ENCODE data around the gene NTM.

The NTM gene

GRCh38 chr11:131977854-131978253 is 607.4 kb downstream of the NTM start:
- Mint-ChIP-seq H3K9me3 (peaks cover 6% of the 10 kb centered on the region), H3K27ac (no peak overlapping the region), H3K36me3 (no peaks in the 10 kb centered on the region), H3K4me1 (no peaks in the 10 kb centered on the region), H3K4me3 (no peak overlapping the region)
- DNase-seq (ENCODE audit: low spot score in 2 of 2) (no peak), ATAC-seq (no peak)

- Mint-ChIP-seq H3K4me1 (no peaks in the 10 kb centered on the region), H3K9me3 (peaks cover 6% of the 10 kb centered on the region), H3K27ac (no peak overlapping the region), H3K4me3 (no peak overlapping the region), H3K36me3 (no peaks in the 10 kb centered on the region)
- ATAC-seq (no peak), DNase-seq (ENCODE audit: low spot score in 2 of 2) (no peak)
Measured at GRCh38 chr11:131978351-131978750, 607.9 kb downstream of the NTM start.

GRCh38 chr11:131979364-131979763 is 608.9 kb downstream of the NTM start:
- peaks cover 8% of the 10 kb centered on the region for H3K9me3 Mint-ChIP-seq
- ATAC-seq (no peak), DNase-seq (ENCODE audit: low spot score in 2 of 2) (no peak)
- H3K27ac Mint-ChIP-seq, result no peak overlapping the region
- no peaks in the 10 kb centered on the region for H3K36me3 Mint-ChIP-seq
- H3K4me1 Mint-ChIP-seq, result no peaks in the 10 kb centered on the region
- H3K4me3 Mint-ChIP-seq, result no peak overlapping the region

GRCh38 chr11:131980199-131980598 is 609.8 kb downstream of the NTM start:
- ATAC-seq (no peak), DNase-seq (ENCODE audit: low spot score in 2 of 2) (no peak)
- Mint-ChIP-seq H3K4me1 (no peaks in the 10 kb centered on the region), H3K4me3 (no peak overlapping the region), H3K27ac (no peak overlapping the region), H3K9me3 (peaks cover 8% of the 10 kb centered on the region), H3K36me3 (no peaks in the 10 kb centered on the region)

GRCh38 chr11:131980888-131981668 is 610.7 kb downstream of the NTM start:
- Mint-ChIP-seq H3K27ac (no peak overlapping the region), H3K9me3 (peaks cover 6% of the 10 kb centered on the region), H3K36me3 (no peaks in the 10 kb centered on the region), H3K4me3 (no peak overlapping the region), H3K4me1 (no peaks in the 10 kb centered on the region)
- no peak for DNase-seq (ENCODE audit: low spot score in 2 of 2)
- no peak for ATAC-seq

- no peak for ATAC-seq
- Mint-ChIP-seq H3K4me3 (no peak overlapping the region), H3K36me3 (no peaks in the 10 kb centered on the region), H3K4me1 (no peaks in the 10 kb centered on the region), H3K27ac (no peak overlapping the region), H3K9me3 (peaks cover 8% of the 10 kb centered on the region)
- DNase-seq (ENCODE audit: low spot score in 2 of 2), result no peak
Measured at GRCh38 chr11:131982154-131982553, 611.7 kb downstream of the NTM start.

- ATAC-seq, result no peak
- H3K9me3 Mint-ChIP-seq, result peaks cover 8% of the 10 kb centered on the region
- H3K27ac Mint-ChIP-seq, result no peak overlapping the region
- no peak for DNase-seq (ENCODE audit: low spot score in 2 of 2)
- no peaks in the 10 kb centered on the region for H3K4me1 Mint-ChIP-seq
- H3K36me3 Mint-ChIP-seq, result no peaks in the 10 kb centered on the region
- no peak overlapping the region for H3K4me3 Mint-ChIP-seq
Measured at GRCh38 chr11:131985846-131986301, 615.5 kb downstream of the NTM start.

- DNase-seq (ENCODE audit: low spot score in 2 of 2), result no peak
- H3K27ac Mint-ChIP-seq, result no peak overlapping the region
- no peaks in the 10 kb centered on the region for H3K36me3 Mint-ChIP-seq
- no peaks in the 10 kb centered on the region for H3K4me1 Mint-ChIP-seq
- H3K9me3 Mint-ChIP-seq, result peaks cover 8% of the 10 kb centered on the region
- ATAC-seq, result no peak
- no peak overlapping the region for H3K4me3 Mint-ChIP-seq
Measured at GRCh38 chr11:131987703-131988102, 617.3 kb downstream of the NTM start.

GRCh38 chr11:131991606-131992005 is 621.2 kb downstream of the NTM start:
- Mint-ChIP-seq H3K9me3 (peaks cover 2% of the 10 kb centered on the region), H3K27ac (no peak overlapping the region), H3K36me3 (no peaks in the 10 kb centered on the region), H3K4me3 (no peak overlapping the region), H3K4me1 (no peaks in the 10 kb centered on the region)
- ATAC-seq, result no peak
- DNase-seq (ENCODE audit: low spot score in 2 of 2), result no peak

- Mint-ChIP-seq H3K4me1 (no peaks in the 10 kb centered on the region), H3K9me3 (peaks cover 4% of the 10 kb centered on the region), H3K4me3 (no peak overlapping the region), H3K36me3 (no peaks in the 10 kb centered on the region), H3K27ac (no peak overlapping the region)
- ATAC-seq (no peak), DNase-seq (ENCODE audit: low spot score in 2 of 2) (no peak)
Measured at GRCh38 chr11:131993246-131993645, 622.8 kb downstream of the NTM start.

GRCh38 chr11:131998020-131998419 is 627.6 kb downstream of the NTM start:
- no peak for DNase-seq (ENCODE audit: low spot score in 2 of 2)
- H3K27ac Mint-ChIP-seq, result no peak overlapping the region

GRCh38 chr11:131999084-131999483 is 628.7 kb downstream of the NTM start:
- ATAC-seq, result no peak
- Mint-ChIP-seq H3K27ac (no peak overlapping the region), H3K4me3 (no peak overlapping the region)

More at GRCh38 chr11:131998020-131998419, 627.6 kb downstream of the NTM start:
- no peak for ATAC-seq
- Mint-ChIP-seq H3K36me3 (no peaks in the 10 kb centered on the region), H3K4me3 (no peak overlapping the region), H3K9me3 (peaks cover 4% of the 10 kb centered on the region), H3K4me1 (no peaks in the 10 kb centered on the region)

GRCh38 chr11:131999955-132000354 is 629.5 kb downstream of the NTM start:
- no peak for DNase-seq (ENCODE audit: low spot score in 2 of 2)
- Mint-ChIP-seq H3K4me3 (no peak overlapping the region), H3K9me3 (peaks cover 4% of the 10 kb centered on the region), H3K4me1 (no peaks in the 10 kb centered on the region), H3K27ac (no peak overlapping the region), H3K36me3 (no peaks in the 10 kb centered on the region)
- ATAC-seq, result no peak

More at GRCh38 chr11:131999084-131999483, 628.7 kb downstream of the NTM start:
- no peaks in the 10 kb centered on the region for H3K36me3 Mint-ChIP-seq
- no peaks in the 10 kb centered on the region for H3K4me1 Mint-ChIP-seq
- H3K9me3 Mint-ChIP-seq, result peaks cover 4% of the 10 kb centered on the region
- DNase-seq (ENCODE audit: low spot score in 2 of 2), result no peak

- DNase-seq (ENCODE audit: low spot score in 2 of 2) (no peak), ATAC-seq (no peak)
- no peaks in the 10 kb centered on the region for H3K36me3 Mint-ChIP-seq
- no peaks in the 10 kb centered on the region for H3K4me1 Mint-ChIP-seq
- no peak overlapping the region for H3K4me3 Mint-ChIP-seq
- H3K9me3 Mint-ChIP-seq, result peaks cover 3% of the 10 kb centered on the region
- no peak overlapping the region for H3K27ac Mint-ChIP-seq
Measured at GRCh38 chr11:132005887-132006286, 635.5 kb downstream of the NTM start.

- Mint-ChIP-seq H3K27ac (no peak overlapping the region), H3K9me3 (peaks cover 3% of the 10 kb centered on the region), H3K4me3 (no peak overlapping the region), H3K4me1 (no peaks in the 10 kb centered on the region), H3K36me3 (no peaks in the 10 kb centered on the region)
- no peak for ATAC-seq
- DNase-seq (ENCODE audit: low spot score in 2 of 2), result no peak
Measured at GRCh38 chr11:132006884-132007580, 636.6 kb downstream of the NTM start.

GRCh38 chr11:132008226-132008625 is 637.8 kb downstream of the NTM start:
- Mint-ChIP-seq H3K4me1 (no peaks in the 10 kb centered on the region), H3K9me3 (peaks cover 7% of the 10 kb centered on the region), H3K36me3 (no peaks in the 10 kb centered on the region), H3K27ac (no peak overlapping the region), H3K4me3 (no peak overlapping the region)
- ATAC-seq, result no peak
- DNase-seq (ENCODE audit: low spot score in 2 of 2), result no peak

All from stimulated activated effector memory CD8-positive, alpha-beta T cell treated with anti-CD3 and anti-CD28 coated beads, Interleukin-12 subunit alpha, Interleukin-12 subunit beta, amount 100 ng/mL, for 72 hours (primary cell).